T-helper 1 cell treated with Interleukin-12 subunit alpha and Interleukin-12 subunit beta and Interleukin-4 antibody, amounts not matched to agents 30 μg/mL and 1 μg/mL, for 36 hours (primary cell): ENCODE measurements around the gene C22orf15.
A peak's percentile ranks its signal among the peaks of the same experiment; 100 is the strongest.

ENCODE experiments used
- H3K27ac Mint-ChIP-seq: one replicate; pipeline ENCODE4 v1.8.0; 2021; ENCODE audit warnings: mild to moderate bottlenecking, mixed read lengths
- H3K27me3 Mint-ChIP-seq: one replicate; pipeline ENCODE4 v1.8.0; 2021; ENCODE audit warnings: low read depth, mixed read lengths
- H3K36me3 Mint-ChIP-seq: one replicate; pipeline ENCODE4 v1.8.0; 2021; ENCODE audit warnings: low read depth, mixed read lengths
- H3K4me1 Mint-ChIP-seq: one replicate; pipeline ENCODE4 v1.8.0; 2021; ENCODE audit warnings: low read depth, mixed read lengths
- H3K4me3 Mint-ChIP-seq: one replicate; pipeline ENCODE4 v1.8.0; 2021; ENCODE audit warnings: mild to moderate bottlenecking, moderate library complexity, mixed read lengths
- H3K9me3 Mint-ChIP-seq: one replicate; pipeline ENCODE4 v1.8.0; 2021; ENCODE audit warnings: mixed read lengths

C22orf15 gene

DNA sequence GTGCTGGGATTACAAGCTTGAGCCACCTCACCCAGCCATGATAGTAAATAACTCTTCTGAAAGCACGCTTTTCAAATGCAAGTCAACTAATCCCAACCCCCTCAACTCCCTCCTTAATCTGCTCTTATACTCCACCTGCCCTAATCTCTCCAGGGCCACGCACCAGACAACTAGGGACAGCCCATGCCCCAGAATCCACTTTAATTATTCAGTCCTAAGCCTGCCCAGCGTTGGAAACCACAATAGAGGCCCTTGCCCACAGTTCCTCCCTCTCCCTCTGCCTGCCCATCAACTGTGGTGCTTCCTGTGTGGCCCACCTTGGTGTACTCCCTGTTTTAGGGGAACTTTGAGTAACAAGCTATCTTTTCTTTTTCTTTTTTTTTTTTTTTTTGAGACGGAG is 5.9 kb upstream of the C22orf15 start:
- no peaks in the 10 kb centered on the region for H3K9me3 Mint-ChIP-seq

GRCh38 chr22:23759566-23759965 is 3.2 kb upstream of the C22orf15 start:
- H3K9me3 Mint-ChIP-seq = no peaks in the 10 kb centered on the region
- no peak overlapping the region for H3K27ac Mint-ChIP-seq
- H3K27me3 Mint-ChIP-seq = no peaks in the 10 kb centered on the region
- no peak overlapping the region for H3K4me3 Mint-ChIP-seq
- peaks cover 10% of the 10 kb centered on the region for H3K4me1 Mint-ChIP-seq
- no peaks in the 10 kb centered on the region for H3K36me3 Mint-ChIP-seq

More for the DNA sequence above, 5.9 kb upstream of the C22orf15 start:
- H3K4me3 Mint-ChIP-seq = no peak overlapping the region
- no peaks in the 10 kb centered on the region for H3K27me3 Mint-ChIP-seq
- no peaks in the 10 kb centered on the region for H3K36me3 Mint-ChIP-seq
- H3K27ac Mint-ChIP-seq = no peak overlapping the region
- peaks cover 3% of the 10 kb centered on the region for H3K4me1 Mint-ChIP-seq

- Mint-ChIP-seq H3K27ac (no peak overlapping the region), H3K27me3 (no peaks in the 10 kb centered on the region), H3K9me3 (no peaks in the 10 kb centered on the region), H3K36me3 (peaks cover 1% of the 10 kb centered on the region), H3K4me1 (peaks cover 11% of the 10 kb centered on the region), H3K4me3 (no peak overlapping the region)
Observed at GRCh38 chr22:23760056-23760455, 2.7 kb upstream of the C22orf15 start.

GRCh38 chr22:23763579-23763945 is 772 bp downstream of the C22orf15 start:
- Mint-ChIP-seq H3K4me1 (peaks cover 22% of the 10 kb centered on the region), H3K36me3 (peaks cover 3% of the 10 kb centered on the region), H3K27ac (no peak overlapping the region), H3K9me3 (no peaks in the 10 kb centered on the region), H3K4me3 (peak overlapping the region; percentile 67), H3K27me3 (no peaks in the 10 kb centered on the region)

DNA sequence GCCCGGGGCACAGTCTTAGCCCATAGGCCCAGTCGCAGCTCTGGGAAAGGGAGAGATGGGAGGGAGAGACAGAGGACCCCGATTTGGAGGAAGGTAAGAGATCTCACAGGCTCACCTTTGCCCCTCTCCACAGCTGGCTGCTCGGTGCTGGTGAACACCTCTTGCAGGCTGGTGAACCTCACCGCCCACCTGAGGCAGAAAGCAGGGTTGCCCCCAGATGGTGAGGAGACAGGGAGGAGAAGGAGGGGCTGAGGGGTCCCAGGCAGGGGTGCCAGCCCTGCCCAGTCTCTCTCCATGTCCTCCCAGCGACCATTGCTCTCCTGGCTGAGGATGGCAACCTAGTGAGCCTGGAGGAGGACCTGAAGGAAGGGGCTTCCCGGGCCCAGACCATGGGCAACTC is 1.2 kb downstream of the C22orf15 start:
- Mint-ChIP-seq H3K27ac (no peak overlapping the region), H3K9me3 (no peaks in the 10 kb centered on the region), H3K4me3 (peak overlapping the region; percentile 67), H3K27me3 (no peaks in the 10 kb centered on the region), H3K4me1 (peaks cover 22% of the 10 kb centered on the region), H3K36me3 (peaks cover 3% of the 10 kb centered on the region)

DNA sequence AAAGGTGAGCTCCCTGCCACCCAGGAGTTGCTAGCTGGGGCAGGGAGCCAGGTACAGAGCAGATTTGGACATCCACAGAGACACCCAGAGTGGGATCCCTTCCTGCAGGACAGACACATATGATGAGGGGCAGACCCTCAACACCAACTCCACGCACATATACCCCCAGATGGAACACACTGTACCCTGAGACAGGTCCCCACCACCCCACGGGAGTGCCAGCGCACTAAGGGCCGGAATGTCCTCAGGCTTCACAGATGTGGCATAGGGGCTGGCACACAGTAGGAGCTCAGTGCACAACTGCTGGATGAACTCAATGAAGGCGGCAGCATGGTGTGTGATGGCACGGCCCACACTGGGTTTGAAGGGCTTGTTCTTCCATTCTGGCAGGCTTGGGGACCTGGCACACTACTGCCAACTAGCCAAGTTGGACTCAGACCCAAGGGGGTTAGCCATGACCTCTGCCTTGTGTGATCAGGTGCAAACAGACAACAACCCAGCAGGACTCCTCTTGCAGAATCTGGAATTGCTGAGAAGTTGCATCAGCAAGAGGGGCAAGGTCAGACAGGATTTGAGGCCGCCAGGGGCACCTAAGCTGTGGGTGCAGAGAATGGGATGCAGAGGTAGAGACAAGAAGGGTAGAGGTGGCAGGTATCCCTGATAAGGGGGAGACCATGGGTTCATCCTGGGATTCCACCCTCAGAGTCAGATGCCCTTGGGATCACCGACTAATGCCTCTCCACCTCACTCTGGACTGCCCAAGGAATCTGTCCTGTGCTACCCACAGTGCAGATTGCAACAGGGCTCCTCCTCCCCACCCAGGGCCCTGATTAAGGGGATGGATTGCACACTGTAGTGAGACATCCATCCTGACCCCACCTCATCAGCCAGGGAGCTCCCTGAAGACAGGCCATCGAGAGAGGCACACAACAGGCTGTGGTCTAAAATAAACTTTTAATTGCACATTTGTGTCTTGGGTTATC is 2.4 kb downstream of the C22orf15 start:
- Mint-ChIP-seq H3K27ac (peak overlapping the region; percentile 46), H3K27me3 (no peaks in the 10 kb centered on the region), H3K36me3 (peaks cover 3% of the 10 kb centered on the region), H3K4me1 (peaks cover 22% of the 10 kb centered on the region), H3K4me3 (peak overlapping the region; percentile 46), H3K9me3 (no peaks in the 10 kb centered on the region)

- H3K9me3 Mint-ChIP-seq = no peaks in the 10 kb centered on the region
- no peaks in the 10 kb centered on the region for H3K27me3 Mint-ChIP-seq
- H3K4me3 Mint-ChIP-seq = peak overlapping the region; percentile 76
- peaks cover 25% of the 10 kb centered on the region for H3K4me1 Mint-ChIP-seq
- H3K27ac Mint-ChIP-seq = peak overlapping the region; percentile 6
- peaks cover 3% of the 10 kb centered on the region for H3K36me3 Mint-ChIP-seq
Observed at GRCh38 chr22:23767303-23767672, 4.5 kb downstream of the C22orf15 start.

- Mint-ChIP-seq H3K4me1 (peaks cover 21% of the 10 kb centered on the region), H3K27ac (peak within 1 kb of the TSS; percentile 52), H3K36me3 (peaks cover 3% of the 10 kb centered on the region), H3K27me3 (peaks cover under 1% of the 10 kb centered on the region), H3K9me3 (no peaks in the 10 kb centered on the region), H3K4me3 (peak within 1 kb of the TSS; percentile 76)
Observed at GRCh38 chr22:23767673-23768548, 5.1 kb downstream of the C22orf15 start, which contains the start of gene CHCHD10. Gene CHCHD10 (minus strand): TSS chr22:23767972. CDS start chr22:23767874, 98 bp downstream.

DNA sequence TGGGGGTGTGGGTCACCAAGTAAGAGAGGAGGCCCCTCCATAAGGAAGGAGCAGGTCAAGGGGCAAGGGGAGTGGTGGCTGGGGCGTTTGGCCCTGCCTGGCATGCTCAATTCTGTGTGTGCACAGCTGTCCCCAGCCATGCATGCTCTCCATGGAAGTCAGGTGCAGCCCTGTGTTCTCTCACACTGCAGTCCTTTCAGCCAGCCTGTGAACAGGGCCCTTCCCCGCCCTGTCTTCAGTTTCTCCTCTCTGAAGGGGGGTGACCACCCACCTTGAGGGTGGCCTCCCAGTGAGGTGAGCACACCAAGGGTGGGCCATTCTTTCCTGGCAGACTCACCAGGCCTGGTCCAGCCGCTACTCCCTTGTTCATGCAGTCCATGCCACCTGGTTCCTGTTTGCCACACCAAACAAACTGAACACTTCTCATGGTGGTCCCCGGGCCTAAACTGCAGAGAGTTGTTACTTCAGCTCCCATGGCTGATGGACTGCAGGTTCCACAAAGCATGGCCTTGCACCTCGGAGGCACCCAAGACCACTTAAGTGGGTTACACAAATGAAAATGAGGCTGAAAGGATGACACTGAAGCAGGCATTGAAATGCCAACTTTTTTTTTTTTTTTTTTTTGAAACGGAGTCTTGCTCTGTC is 6.7 kb downstream of the C22orf15 start:
- H3K4me1 Mint-ChIP-seq = peaks cover 20% of the 10 kb centered on the region
- H3K27ac Mint-ChIP-seq = no peak overlapping the region
- peak overlapping the region; percentile 14 for H3K4me3 Mint-ChIP-seq

DNA sequence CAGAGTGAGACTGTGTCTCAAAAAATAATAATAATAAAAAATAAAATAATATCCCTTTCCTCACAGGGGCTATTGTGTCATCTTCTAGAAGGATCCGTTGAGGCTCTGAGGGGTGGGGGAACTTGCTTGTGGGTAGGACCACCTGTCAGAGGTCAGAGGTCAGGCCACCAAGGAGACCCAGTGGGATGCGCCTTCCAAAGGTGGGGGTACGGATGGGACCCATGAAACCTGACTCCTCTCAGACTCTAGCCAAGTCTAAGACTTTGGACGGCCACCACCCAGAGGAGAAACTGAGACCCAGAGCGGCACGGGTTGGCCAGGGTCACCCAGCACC is 9.5 kb downstream of the C22orf15 start:
- Mint-ChIP-seq H3K27me3 (peaks cover 19% of the 10 kb centered on the region), H3K9me3 (no peaks in the 10 kb centered on the region), H3K4me1 (peaks cover 12% of the 10 kb centered on the region), H3K4me3 (peak overlapping the region; percentile 48), H3K27ac (no peak overlapping the region), H3K36me3 (no peaks in the 10 kb centered on the region)

More for the DNA sequence above, 6.7 kb downstream of the C22orf15 start:
- peaks cover 3% of the 10 kb centered on the region for H3K36me3 Mint-ChIP-seq
- peaks cover 11% of the 10 kb centered on the region for H3K27me3 Mint-ChIP-seq
- H3K9me3 Mint-ChIP-seq = no peaks in the 10 kb centered on the region

DNA sequence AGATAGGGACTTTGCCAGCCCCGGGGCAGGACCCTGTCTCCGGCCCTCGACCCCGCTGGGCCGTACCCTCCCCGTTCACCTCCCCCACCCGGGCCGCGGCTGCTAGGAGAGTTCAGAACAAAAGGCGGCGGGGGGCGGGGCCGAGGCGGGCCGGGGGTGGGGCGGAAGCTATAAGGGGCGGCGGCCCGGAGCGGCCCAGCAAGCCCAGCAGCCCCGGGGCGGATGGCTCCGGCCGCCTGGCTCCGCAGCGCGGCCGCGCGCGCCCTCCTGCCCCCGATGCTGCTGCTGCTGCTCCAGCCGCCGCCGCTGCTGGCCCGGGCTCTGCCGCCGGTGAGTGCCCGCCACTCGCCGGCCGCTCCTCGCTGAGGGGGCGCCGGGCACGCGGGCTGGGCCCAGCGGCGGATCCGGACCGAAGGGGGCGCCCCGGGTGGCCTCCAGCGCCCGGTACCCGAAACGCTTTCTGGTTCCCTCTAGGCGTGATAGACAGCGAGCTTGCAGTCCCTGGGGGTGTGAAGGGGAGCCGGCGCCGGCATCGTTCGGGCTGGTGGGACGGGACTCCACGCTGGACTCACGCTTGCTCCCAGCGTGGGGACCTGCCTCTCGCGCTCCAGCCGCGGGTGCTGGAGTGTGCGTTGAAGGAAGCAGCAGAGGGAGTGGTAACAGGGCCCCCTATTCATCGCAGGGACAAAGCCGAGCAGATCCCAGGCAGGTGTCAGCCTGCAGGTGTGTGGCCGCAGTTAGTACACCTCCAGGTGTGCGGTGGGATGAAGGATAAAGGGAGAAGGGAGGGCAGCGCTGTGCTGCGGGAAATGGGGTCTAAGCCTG is 10.1 kb downstream of the C22orf15 start, which contains the start of gene MMP11:
Gene MMP11 (plus strand): TSS at position 201 of the 825 bp plus-strand sequence. CDS start 22 bp downstream, at position 223.
- H3K4me1 Mint-ChIP-seq = peaks cover 12% of the 10 kb centered on the region
- H3K36me3 Mint-ChIP-seq = no peaks in the 10 kb centered on the region
- H3K27me3 Mint-ChIP-seq = peaks cover 19% of the 10 kb centered on the region
- H3K27ac Mint-ChIP-seq = no peak within 1 kb of the TSS
- peak within 1 kb of the TSS; percentile 48 for H3K4me3 Mint-ChIP-seq
- H3K9me3 Mint-ChIP-seq = no peaks in the 10 kb centered on the region

DNA sequence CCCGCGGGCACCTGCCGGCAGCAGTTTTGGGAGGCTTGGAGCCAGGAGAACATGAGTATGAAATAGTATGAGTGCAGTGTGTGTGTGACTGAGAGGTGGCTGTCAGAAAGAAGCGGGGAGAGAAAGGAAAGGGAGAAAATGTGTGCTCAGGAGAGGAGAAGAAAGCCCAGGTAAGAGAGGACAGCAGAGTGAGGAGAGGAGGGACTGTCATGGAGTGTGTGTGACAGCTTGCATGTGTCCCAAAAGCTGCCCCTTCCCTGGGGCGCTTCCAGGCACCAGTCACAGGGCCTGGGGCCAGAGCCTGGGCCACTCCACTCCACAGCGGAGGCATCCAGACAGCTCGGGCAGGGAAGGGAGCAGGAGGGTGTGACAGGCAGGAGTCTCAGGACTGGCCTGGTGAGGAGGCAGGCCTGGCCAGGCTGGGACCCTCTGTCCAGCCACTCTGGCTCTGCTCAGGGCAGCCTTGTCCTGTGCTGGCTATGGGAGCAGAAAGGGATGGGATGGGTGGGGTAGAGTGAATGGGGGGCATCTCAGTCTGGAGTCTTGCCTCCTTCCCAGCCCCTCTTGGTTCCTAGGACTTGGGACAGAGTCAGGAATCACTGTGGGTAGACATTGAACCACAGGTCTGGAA is 10.8 kb downstream of the C22orf15 start:
- no peaks in the 10 kb centered on the region for H3K36me3 Mint-ChIP-seq
- no peaks in the 10 kb centered on the region for H3K9me3 Mint-ChIP-seq
- peak overlapping the region; percentile 2 for H3K4me3 Mint-ChIP-seq
- peaks cover 10% of the 10 kb centered on the region for H3K4me1 Mint-ChIP-seq
- H3K27me3 Mint-ChIP-seq = peaks cover 19% of the 10 kb centered on the region
- H3K27ac Mint-ChIP-seq = no peak overlapping the region
